Epithelial cell of esophagus (primary cell): ENCODE data around the gene C6orf89.
A peak's percentile ranks its signal among the peaks of the same experiment; 100 is the strongest.

Experiments
- DNase-seq: peaks from one replicate; pipeline ENCODE4 v3.0.0; 2010; ENCODE audit warnings: low read depth
- H3K4me3 ChIP-seq: 2 replicates; pipeline ENCODE4 v1.5.1; 2011; ENCODE audit warnings: mild to moderate bottlenecking, low read length, control low read depth
- TF ChIP-seq, protein P1 (sequence below): IDR thresholded peaks from 2 replicates; pipeline ENCODE4 v1.5.1; 2011; ENCODE audit warnings: low read depth, mild to moderate bottlenecking, low read length, control low read depth, inconsistent platforms; ENCODE audit not compliant: insufficient read depth; ENCODE audit errors: missing control alignments

C6orf89 gene

DNA sequence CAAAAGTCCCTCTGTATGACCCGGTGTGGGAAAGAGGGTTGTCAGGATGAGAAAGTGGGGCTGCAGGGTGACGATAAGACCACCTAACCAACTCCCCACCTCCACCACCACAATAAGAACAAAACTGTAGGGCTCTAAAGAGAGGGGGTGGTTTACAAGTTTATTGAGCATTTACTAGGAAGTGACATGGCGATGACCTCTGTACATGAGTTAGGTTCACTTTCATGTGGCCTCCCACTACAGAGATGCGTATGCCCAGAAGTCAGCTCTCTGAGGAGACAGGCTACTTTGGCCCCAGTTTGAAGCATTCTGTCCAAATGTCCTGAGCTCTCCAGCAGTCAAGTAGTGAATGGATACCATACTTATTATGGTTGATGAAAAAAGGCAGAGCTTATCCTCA, 40.1 kb downstream of the C6orf89 start:
- no peak for DNase-seq
- TF ChIP-seq, protein P1, sequence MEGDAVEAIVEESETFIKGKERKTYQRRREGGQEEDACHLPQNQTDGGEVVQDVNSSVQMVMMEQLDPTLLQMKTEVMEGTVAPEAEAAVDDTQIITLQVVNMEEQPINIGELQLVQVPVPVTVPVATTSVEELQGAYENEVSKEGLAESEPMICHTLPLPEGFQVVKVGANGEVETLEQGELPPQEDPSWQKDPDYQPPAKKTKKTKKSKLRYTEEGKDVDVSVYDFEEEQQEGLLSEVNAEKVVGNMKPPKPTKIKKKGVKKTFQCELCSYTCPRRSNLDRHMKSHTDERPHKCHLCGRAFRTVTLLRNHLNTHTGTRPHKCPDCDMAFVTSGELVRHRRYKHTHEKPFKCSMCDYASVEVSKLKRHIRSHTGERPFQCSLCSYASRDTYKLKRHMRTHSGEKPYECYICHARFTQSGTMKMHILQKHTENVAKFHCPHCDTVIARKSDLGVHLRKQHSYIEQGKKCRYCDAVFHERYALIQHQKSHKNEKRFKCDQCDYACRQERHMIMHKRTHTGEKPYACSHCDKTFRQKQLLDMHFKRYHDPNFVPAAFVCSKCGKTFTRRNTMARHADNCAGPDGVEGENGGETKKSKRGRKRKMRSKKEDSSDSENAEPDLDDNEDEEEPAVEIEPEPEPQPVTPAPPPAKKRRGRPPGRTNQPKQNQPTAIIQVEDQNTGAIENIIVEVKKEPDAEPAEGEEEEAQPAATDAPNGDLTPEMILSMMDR: no peak
- H3K4me3 ChIP-seq: no peak overlapping the region

- DNase-seq: no peak
- no peak overlapping the region for H3K4me3 ChIP-seq
- TF ChIP-seq, protein P1: no peak
Measured at GRCh38 chr6:36926708-36927513, 41.2 kb downstream of the C6orf89 start.

DNA sequence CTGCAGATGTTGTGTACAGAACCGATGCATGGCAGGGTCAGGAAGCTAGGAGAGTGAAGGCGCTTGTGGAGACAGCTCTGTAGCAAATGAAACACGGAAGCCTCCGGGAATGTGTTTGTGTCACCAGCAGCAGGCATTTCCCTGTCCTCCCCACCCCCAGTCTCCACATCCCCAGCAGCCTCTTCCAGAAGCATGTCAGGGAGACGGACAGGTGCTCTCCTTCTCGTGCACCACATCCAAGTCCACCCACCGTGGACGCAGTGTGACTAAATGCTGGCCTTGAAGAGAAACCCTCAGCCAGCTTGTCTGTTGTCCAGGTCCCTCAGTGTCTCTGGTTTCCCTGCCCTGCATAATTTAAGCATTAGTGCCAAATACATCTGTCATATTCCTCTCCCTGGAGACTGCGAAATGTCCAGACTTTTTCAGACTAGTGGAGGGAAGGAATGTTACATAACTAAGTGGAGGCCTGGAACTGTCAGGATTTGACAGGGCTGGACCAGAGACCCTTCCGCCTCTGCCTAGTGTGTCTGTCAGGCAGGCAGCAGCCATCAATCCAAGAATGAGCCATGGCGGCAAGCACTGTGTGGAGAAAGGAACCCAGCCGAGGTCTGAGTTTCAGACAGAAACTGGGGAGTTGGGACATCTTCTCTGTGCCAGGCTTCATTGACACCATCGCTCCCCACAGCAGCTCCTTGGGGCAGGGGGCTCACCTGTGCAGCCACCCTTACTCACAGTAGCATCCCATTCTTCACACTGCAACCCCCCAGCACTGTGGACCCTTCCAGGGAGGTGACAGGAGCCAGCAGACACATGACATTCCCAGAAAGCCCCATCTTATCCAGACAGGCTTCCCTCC, 42.2 kb downstream of the C6orf89 start:
- DNase-seq: no peak
- TF ChIP-seq, protein P1: no peak
- no peak overlapping the region for H3K4me3 ChIP-seq

GRCh38 chr6:36928547-36928918, 42.8 kb downstream of the C6orf89 start:
- DNase-seq: no peak
- no peak overlapping the region for H3K4me3 ChIP-seq
- TF ChIP-seq, protein P1: no peak

- DNase-seq: no peak
- TF ChIP-seq, protein P1: no peak
Measured at GRCh38 chr6:36929152-36929551, 43.4 kb downstream of the C6orf89 start.

GRCh38 chr6:36929607-36930006, 43.9 kb downstream of the C6orf89 start:
- H3K4me3 ChIP-seq: no peak overlapping the region
- TF ChIP-seq, protein P1: no peak
- peak; percentile 47 for DNase-seq

More at GRCh38 chr6:36929152-36929551, 43.4 kb downstream of the C6orf89 start:
- no peak overlapping the region for H3K4me3 ChIP-seq

DNA sequence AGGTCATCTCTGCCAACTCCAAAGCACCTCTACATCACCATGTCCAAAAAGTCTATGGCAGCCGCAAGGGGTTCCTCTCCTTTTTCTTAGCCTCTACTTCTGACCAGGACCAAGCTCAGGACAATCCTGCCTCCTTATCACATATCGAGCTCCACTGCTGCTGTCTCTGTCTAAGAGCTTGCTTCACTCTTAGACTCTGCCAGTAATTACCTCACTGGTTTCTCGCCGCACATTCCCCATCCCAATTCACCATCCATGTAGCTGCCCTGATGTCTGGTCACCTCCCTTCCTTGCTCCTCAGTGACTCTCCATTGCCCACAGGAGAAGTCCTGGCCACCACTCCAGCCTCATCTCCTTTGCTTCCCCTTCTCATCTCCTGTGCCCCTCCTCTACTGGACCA, 44.7 kb downstream of the C6orf89 start:
- H3K4me3 ChIP-seq: no peak overlapping the region
- TF ChIP-seq, protein P1: no peak
- DNase-seq: no peak
